OCI-LY1 (cell line): ENCODE results near the gene SCNN1B.

Experiments used
- EZH2 ChIP-seq: fragments of 200-600 bp; sonication (generic), shearing (Covaris generic); IDR thresholded peaks from 2 replicates; pipeline ENCODE4 v1.8.0; 2017; ENCODE audit warnings: borderline replicate concordance, mixed run types, mild to moderate bottlenecking, antibody characterized with exemption, low read length, moderate library complexity, mixed read lengths
- TF ChIP-seq, protein P1 (sequence below): fragments of 200-600 bp; sonication (generic), shearing (Covaris generic); IDR thresholded peaks from 2 replicates; pipeline ENCODE4 v1.5.1; 2017; ENCODE audit warnings: mild to moderate bottlenecking, antibody characterized with exemption, low read length, moderate library complexity, mixed read lengths

DNA sequence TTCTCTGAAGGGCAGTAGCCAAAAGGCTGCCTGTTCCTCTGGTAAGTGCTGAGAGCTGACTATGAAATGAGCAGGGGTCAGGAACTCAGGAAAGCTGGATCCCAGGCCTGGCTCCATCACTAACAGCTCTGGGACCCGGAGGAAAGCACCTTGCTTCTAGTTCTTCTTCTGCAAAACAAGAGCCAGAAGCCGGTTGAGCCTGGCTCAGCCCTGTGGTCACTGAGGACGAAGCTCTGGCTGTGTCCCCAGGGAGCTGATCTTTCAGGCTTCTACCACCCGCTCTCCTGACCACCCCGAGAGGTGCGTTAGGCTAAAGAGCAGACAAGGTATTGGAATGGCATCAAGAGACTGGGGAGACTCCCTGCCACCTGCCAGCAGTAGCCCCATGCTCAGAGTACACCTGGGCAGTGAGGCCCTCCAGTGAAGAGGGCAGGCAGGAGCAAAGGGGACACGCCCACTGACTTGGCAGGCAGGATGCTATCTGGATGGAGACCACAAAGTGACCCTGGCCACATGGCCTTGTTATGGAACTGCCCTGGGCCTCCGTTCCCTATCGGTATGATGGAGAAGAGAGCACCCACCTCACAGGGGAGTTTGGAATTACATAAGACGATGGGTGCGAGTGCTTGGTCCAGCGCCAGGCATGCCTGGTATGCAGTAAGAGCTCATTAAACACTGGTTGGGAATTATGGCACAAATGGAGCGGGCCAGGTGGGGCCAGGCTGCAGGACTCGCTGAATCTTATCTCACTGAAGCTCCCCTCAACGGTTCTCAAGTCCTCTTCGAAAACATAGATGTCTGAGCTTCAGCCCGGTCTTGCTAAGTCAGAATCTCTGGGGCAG lies 89.5 kb downstream of the SCNN1B start:
- no peak for TF ChIP-seq EZH2
- TF ChIP-seq, protein P1, sequence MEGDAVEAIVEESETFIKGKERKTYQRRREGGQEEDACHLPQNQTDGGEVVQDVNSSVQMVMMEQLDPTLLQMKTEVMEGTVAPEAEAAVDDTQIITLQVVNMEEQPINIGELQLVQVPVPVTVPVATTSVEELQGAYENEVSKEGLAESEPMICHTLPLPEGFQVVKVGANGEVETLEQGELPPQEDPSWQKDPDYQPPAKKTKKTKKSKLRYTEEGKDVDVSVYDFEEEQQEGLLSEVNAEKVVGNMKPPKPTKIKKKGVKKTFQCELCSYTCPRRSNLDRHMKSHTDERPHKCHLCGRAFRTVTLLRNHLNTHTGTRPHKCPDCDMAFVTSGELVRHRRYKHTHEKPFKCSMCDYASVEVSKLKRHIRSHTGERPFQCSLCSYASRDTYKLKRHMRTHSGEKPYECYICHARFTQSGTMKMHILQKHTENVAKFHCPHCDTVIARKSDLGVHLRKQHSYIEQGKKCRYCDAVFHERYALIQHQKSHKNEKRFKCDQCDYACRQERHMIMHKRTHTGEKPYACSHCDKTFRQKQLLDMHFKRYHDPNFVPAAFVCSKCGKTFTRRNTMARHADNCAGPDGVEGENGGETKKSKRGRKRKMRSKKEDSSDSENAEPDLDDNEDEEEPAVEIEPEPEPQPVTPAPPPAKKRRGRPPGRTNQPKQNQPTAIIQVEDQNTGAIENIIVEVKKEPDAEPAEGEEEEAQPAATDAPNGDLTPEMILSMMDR = no peak
